Gastroesophageal sphincter (tissue), 4 donors: ENCODE results near the gene PANX2. TPM values are rescaled to one million over a fixed set of nuclear protein-coding genes. Genes with fewer than 3 reads are reported as not detected.
A peak's percentile ranks its signal among the peaks of the same experiment; 100 is the strongest.

ENCODE experiments used
- ATAC-seq: fragments of 150-250 bp; one replicate; pipeline ENCODE4 v1.9.1; 2016; ENCODE audit warnings: mild to moderate bottlenecking, moderate library complexity
- H3K27ac ChIP-seq, 4 donors: fragments of 200-600 bp; sonication (generic) in 3 of 4; 1 replicate in 3 of 4; 2 replicates in 1 of 4; pipeline ENCODE4 v1.5.1; 2016 to 2019
- H3K27me3 ChIP-seq: fragments of 200-600 bp; sonication (generic); one replicate; pipeline ENCODE4 v1.5.1; 2019
- H3K36me3 ChIP-seq, 2 donors: fragments of 200-600 bp; sonication (generic); one replicate each; pipeline ENCODE4 v1.5.1; 2019; ENCODE audit warnings: control low read depth in 1 of 2
- H3K4me1 ChIP-seq, 3 donors: fragments of 200-600 bp; sonication (generic); 1 replicate in 2 of 3; 2 replicates in 1 of 3; pipeline ENCODE4 v1.5.1; 2016 to 2019; ENCODE audit warnings: control low read depth in 2 of 3
- H3K4me3 ChIP-seq, 2 donors: fragments of 200-600 bp; sonication (generic); one replicate each; pipeline ENCODE4 v1.5.1; 2019; ENCODE audit warnings: mild to moderate bottlenecking in 1 of 2, moderate library complexity in 1 of 2
- H3K9me3 ChIP-seq, 3 donors: fragments of 200-600 bp; sonication (generic); one replicate each; pipeline ENCODE4 v1.5.1; 2017 to 2019; ENCODE audit warnings: control low read depth in 2 of 3
- EP300 ChIP-seq: sonication (generic); formaldehyde crosslinking; IDR thresholded peaks from one replicate; pipeline ENCODE4 v1.6.1; 2017; ENCODE audit warnings: antibody characterized with exemption, mild to moderate bottlenecking
- POLR2A ChIP-seq, 2 donors: fragments of 450-650 bp; IDR thresholded peaks; one replicate each; pipeline ENCODE4 v1.6.1; 2017; ENCODE audit warnings: antibody characterized with exemption in 2 of 2, mild to moderate bottlenecking in 2 of 2, moderate library complexity in 1 of 2
- POLR2AphosphoS5 ChIP-seq: sonication (generic); formaldehyde crosslinking; IDR thresholded peaks from one replicate; pipeline ENCODE4 v1.6.1; 2017; ENCODE audit warnings: antibody characterized with exemption
- WGBS, 2 donors: methylation state at CpG; one replicate each; pipeline ENCODE4 v1.1.5; 2018; ENCODE audit warnings: low coverage in 1 of 2; 5-methylcytosine and 5-hydroxymethylcytosine counted together
- total RNA-seq, 4 donors: library from RNA; depleted of rRNA; stranded (reverse); fragments of >200 nt; gene quantifications; one replicate each; pipeline ENCODE4 v1.1.0, GENCODE V29; 2016
- TF ChIP-seq, protein P1 (sequence below), 4 experiments: fragments of 200-600 bp in 2 of 4; fragments of 450-650 bp in 2 of 4; sonication (generic) in 1 of 4; IDR thresholded peaks; one replicate each; pipeline ENCODE4 v1.5.1; 2017 to 2019; ENCODE audit warnings: antibody characterized with exemption in 4 of 4, mild to moderate bottlenecking in 2 of 4, moderate library complexity in 2 of 4

The PANX2 gene
- total RNA-seq, 4 donors from 2014 or later, result 0.13 to 0.46 TPM; not detected in 2

DNA sequence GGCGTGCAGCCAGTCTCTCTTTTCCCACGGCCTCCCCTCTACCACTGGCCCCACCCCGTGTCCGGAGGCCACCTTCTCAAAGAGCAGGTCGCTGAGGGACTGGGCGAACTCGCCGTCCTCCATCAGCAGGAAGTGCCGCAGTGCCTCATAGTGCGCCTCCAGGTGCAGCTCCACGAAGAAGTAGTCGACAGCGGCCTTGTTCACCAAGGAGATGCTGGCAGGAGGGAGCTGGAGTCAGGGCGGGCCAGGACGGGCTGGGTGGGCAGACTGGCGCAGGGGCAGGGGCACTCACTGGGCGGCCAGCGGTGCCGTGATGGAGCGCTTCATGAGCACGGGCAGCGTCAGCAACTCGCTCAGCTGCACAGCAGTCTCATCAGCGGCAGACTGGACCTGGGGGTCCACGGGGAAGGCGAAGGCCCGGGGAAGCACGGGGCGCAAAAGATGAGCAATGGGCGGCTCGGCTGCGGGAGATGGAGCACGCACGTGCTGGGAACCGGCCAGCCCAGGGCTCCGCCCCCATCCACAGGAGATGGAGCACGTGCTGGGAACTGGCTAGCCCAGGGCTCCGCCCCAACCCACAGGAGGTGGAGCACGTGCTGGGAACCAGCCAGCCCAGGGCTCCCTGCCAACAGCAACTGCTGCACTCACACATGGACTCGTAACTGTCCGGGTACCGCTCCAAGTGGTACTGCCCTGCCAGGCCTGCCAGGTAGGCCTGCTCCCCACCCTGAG is 48.6 kb downstream of the PANX2 start:
- TF ChIP-seq EP300, result no peak
- no peak for TF ChIP-seq POLR2A (IDR thresholded peaks at IDR 0.05)
- TF ChIP-seq, protein P1, sequence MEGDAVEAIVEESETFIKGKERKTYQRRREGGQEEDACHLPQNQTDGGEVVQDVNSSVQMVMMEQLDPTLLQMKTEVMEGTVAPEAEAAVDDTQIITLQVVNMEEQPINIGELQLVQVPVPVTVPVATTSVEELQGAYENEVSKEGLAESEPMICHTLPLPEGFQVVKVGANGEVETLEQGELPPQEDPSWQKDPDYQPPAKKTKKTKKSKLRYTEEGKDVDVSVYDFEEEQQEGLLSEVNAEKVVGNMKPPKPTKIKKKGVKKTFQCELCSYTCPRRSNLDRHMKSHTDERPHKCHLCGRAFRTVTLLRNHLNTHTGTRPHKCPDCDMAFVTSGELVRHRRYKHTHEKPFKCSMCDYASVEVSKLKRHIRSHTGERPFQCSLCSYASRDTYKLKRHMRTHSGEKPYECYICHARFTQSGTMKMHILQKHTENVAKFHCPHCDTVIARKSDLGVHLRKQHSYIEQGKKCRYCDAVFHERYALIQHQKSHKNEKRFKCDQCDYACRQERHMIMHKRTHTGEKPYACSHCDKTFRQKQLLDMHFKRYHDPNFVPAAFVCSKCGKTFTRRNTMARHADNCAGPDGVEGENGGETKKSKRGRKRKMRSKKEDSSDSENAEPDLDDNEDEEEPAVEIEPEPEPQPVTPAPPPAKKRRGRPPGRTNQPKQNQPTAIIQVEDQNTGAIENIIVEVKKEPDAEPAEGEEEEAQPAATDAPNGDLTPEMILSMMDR (IDR thresholded peaks at IDR 0.05), result no peak
- peak; percentile 62 for TF ChIP-seq POLR2AphosphoS5
- Histone ChIP-seq H3K36me3 (peaks cover 0 to 97% of the 10 kb centered on the region in 2 donors), H3K27me3 (no peaks in the 10 kb centered on the region), H3K9me3 (no peaks in the 10 kb centered on the region), H3K4me1 (peaks cover 0 to 24% (median 0%) of the 10 kb centered on the region in 3 donors), H3K27ac (peak overlapping the region in 1 of 4 donors; percentile 51), H3K4me3 (no peak overlapping the region)
- peak; percentile 84 for ATAC-seq
- 28% methylated on average over 4 of the region's 42 CpGs; no CpG with 5 or more reads in 1 of the 2 donors for WGBS, 2 donors

DNA sequence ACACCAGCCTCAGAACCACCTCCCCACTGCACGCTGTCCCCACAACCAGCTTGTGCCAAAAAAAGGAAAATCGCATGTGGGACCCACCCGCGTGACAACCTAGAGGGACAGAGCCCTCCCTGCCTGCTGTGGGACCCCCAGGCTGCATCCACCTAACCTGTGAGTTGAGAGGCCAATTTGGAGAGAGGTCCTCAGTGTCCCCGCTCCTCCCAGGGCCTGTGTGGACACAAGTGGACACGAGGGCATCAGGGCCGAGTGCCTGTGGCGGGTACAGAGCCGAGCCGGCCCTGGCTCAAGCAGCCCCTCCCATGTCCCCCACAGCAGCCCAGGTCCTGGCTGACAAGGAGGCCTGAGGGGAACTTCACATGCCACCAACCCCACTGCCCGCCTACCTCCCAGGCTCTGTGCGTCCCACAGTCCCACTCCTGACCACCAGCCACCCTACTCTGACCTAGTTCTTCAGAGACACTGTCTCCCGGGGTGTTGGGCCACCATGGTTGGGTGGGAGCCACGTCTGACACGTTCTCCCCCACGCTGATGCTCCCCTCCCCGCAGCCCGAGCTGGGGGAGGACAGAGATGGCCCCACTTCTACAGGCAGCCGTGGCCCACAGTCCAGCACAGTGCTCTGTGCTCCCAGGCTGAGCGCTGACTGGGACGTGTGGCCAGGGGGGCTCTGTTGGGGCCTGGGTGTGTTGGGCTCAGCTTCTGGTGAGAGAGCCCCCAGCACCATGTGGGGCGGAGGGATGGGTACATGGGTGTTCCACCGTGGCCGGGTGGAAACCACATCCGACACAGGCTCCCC is 49.5 kb downstream of the PANX2 start:
- Histone ChIP-seq H3K4me3 (no peak overlapping the region), H3K4me1 (peaks cover 0 to 24% (median 0%) of the 10 kb centered on the region in 3 donors), H3K27ac (peak overlapping the region in 1 of 4 donors; percentile 51), H3K9me3 (no peaks in the 10 kb centered on the region), H3K36me3 (peaks cover 0 to 97% of the 10 kb centered on the region in 2 donors), H3K27me3 (no peaks in the 10 kb centered on the region)
- ATAC-seq, result no peak
- TF ChIP-seq EP300, result no peak
- no peak for TF ChIP-seq POLR2A (IDR thresholded peaks at IDR 0.05)
- TF ChIP-seq, protein P1 (IDR thresholded peaks at IDR 0.05), result no peak
- no peak for TF ChIP-seq POLR2AphosphoS5
- WGBS, 2 donors, result no CpG with 5 or more reads among the region's 25 CpGs

DNA sequence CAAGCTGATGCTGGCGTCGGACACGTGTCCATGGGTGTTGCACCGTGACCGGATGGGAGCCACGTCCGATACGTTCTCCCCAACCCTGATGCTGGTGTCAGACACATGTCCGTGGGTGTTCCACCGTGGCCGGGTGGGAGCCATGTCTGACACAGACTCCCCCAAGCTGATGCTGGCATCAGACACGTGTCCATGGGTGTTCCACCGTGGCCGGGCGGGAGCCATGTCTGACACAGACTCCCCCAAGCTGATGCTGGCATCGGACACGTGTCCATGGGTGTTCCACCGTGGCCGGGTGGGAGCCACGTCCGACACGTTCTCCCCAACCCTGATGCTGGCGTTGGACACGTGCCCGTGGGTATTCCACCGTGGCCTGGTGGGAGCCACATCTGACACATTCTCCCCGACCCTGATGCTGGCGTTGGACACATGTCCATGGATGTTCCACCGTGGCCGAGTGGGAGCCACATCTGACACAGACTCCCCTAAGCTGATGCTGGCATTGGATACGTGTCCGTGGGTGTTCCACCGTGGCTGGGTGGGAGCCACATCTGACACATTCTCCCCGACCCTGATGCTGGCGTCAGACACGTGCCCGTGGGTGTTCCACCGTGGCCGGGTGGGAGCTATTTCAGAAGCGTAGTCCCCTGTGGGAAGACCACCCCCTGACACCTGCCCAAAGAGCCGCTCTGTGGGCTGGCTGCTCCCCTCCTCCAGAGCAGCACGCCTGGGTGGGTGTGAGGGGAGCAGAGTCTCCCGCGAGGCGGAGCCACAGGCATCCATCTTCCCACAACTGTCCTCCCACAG is 50.3 kb downstream of the PANX2 start:
- TF ChIP-seq EP300, result no peak
- H3K27me3 ChIP-seq, result no peaks in the 10 kb centered on the region
- ATAC-seq, result no peak
- no peak overlapping the region for H3K4me3 ChIP-seq
- H3K4me1 ChIP-seq, result peaks cover 0 to 17% (median 0%) of the 10 kb centered on the region in 3 donors
- 76% methylated on average over 3 of the region's 45 CpGs; no CpG with 5 or more reads in 1 of the 2 donors for WGBS, 2 donors
- peaks cover 0 to 97% of the 10 kb centered on the region in 2 donors for H3K36me3 ChIP-seq
- no peaks in the 10 kb centered on the region for H3K9me3 ChIP-seq
- no peak overlapping the region for H3K27ac ChIP-seq

DNA sequence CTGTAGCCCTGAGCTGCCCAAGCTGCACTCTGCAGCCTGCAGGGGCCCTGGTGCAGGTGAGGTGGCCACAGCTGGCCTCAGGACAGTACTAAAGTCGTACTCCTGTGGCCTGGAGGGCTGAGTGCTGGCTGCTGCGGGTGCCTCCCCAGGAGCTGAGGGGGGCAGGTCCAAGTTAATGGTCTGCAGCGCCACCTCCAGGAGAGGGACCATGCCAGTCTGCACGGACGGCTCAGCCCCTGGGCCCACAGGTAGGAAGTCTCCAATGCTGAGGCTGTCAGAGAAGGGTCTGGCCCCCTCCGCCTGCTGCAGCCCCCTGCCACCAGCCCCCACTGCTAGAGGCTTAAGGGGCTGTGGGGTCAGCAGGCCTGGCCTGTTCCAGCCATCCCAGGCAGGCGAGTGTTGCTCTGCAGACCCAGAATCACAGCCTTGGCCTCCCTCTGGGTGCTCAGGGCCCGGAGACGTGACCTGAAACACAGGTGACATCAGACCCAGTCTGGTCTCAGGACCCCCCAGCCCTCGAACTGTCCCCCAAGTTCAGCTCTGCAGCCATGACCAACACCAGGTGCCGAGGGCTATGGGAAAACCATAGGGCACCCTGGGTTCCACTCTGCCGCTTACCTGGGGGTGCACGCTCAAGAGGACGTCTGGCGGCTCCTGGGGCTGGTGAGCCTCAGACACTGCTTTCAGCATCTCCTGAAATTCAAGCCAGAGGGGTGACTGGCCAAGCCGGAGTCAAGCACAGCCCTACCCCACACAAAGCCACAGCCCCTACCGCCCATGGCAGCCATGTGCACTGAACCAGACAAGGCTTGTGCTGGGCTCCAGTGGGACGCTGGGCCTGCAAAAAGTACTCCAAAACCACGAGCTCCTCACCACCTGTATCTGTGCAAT is 51.1 kb downstream of the PANX2 start:
- peaks cover 0 to 13% (median 0%) of the 10 kb centered on the region in 3 donors for H3K4me1 ChIP-seq

More for the DNA sequence above, 51.1 kb downstream of the PANX2 start:
- H3K27me3 ChIP-seq, result no peaks in the 10 kb centered on the region
- TF ChIP-seq POLR2AphosphoS5, result no peak
- TF ChIP-seq EP300, result no peak
- TF ChIP-seq POLR2A (IDR thresholded peaks at IDR 0.05), result no peak
- TF ChIP-seq, protein P1 (IDR thresholded peaks at IDR 0.05), result no peak
- no peak for ATAC-seq
- no peaks in the 10 kb centered on the region for H3K9me3 ChIP-seq
- no peak overlapping the region for H3K4me3 ChIP-seq
- no peak overlapping the region for H3K27ac ChIP-seq
- H3K36me3 ChIP-seq, result peaks cover 0 to 97% of the 10 kb centered on the region in 2 donors
- 40 to 100% methylated on average over 1 of the region's 19 CpGs for WGBS, 2 donors
